HepG2 (cell line): ENCODE results near the gene PRKD2. TPM values are rescaled to one million over a fixed set of nuclear protein-coding genes. Genes with fewer than 3 reads are reported as not detected.

Experiments
- AHDC1 ChIP-seq: sonication (generic); formaldehyde crosslinking; IDR thresholded peaks from 2 replicates; pipeline ENCODE4 v1.5.1; 2020; ENCODE audit warnings: mild to moderate bottlenecking, missing genetic modification reagents, borderline replicate concordance
- CREM ChIP-seq, 2 experiments: sonication (generic) in 1 of 2; formaldehyde crosslinking in 1 of 2; IDR thresholded peaks; 2 replicates each; pipeline versions ENCODE4 v1.4.0 to v1.6.1; 2016 to 2020; ENCODE audit warnings: antibody characterized with exemption in 1 of 2, mild to moderate bottlenecking in 1 of 2, missing genetic modification reagents in 1 of 2
- GATAD1 ChIP-seq: IDR thresholded peaks from 2 replicates; pipeline ENCODE4 v1.6.1; 2016; ENCODE audit warnings: missing genetic modification reagents, missing compliant biosample characterization
- KIAA2018 ChIP-seq: sonication (generic); formaldehyde crosslinking; IDR thresholded peaks from 2 replicates; pipeline ENCODE4 v1.5.0; 2020; ENCODE audit warnings: mild to moderate bottlenecking, missing genetic modification reagents, borderline replicate concordance
- LCORL ChIP-seq, 2 experiments: fragments of 450-650 bp in 1 of 2; sonication (generic) in 1 of 2; formaldehyde crosslinking in 1 of 2; IDR thresholded peaks; 2 replicates each; pipeline versions ENCODE4 v1.5.0 to v1.6.1; 2017 to 2020; ENCODE audit warnings: antibody characterized with exemption in 1 of 2, missing genetic modification reagents in 1 of 2
- MYNN ChIP-seq: sonication (generic); formaldehyde crosslinking; IDR thresholded peaks from 2 replicates; pipeline ENCODE4 v1.4.0; 2020; ENCODE audit warnings: mild to moderate bottlenecking, low read depth, missing genetic modification reagents
- TFE3 ChIP-seq: IDR thresholded peaks from 2 replicates; pipeline ENCODE4 v1.6.1; 2016
- ZBTB3 ChIP-seq: sonication (generic); formaldehyde crosslinking; IDR thresholded peaks from 2 replicates; pipeline ENCODE4 v1.4.0; 2020; ENCODE audit warnings: low read depth, mild to moderate bottlenecking, moderate library complexity, missing genetic modification reagents, borderline replicate concordance
- ZNF550 ChIP-seq: sonication (generic); formaldehyde crosslinking; IDR thresholded peaks from 2 replicates; pipeline ENCODE4 v1.4.0; 2020; ENCODE audit warnings: mild to moderate bottlenecking, missing genetic modification reagents, borderline replicate concordance
- ZNF850 ChIP-seq: sonication (generic); formaldehyde crosslinking; conservative IDR thresholded peaks from 2 replicates; pipeline ENCODE4 v1.9.0; 2021; ENCODE audit warnings: mild to moderate bottlenecking, missing genetic modification reagents
- ZSCAN30 ChIP-seq: sonication (generic); formaldehyde crosslinking; IDR thresholded peaks from 2 replicates; pipeline ENCODE4 v1.5.0; 2020; ENCODE audit warnings: mild to moderate bottlenecking, missing genetic modification reagents
- polyA plus RNA-seq, 8 experiments: library from polyadenylated mRNA; depleted of rRNA in 3 of 8; stranded (reverse) in 7 of 8; unstranded in 1 of 8; fragments of >200 nt; fragmentation: Illumina TruSeq in 4 of 8; extraction: Trizol in 4 of 8; gene quantifications; 2 replicates each; pipeline versions ENCODE4 v1.2.1 to v1.2.3, GENCODE V29; 2011 to 2016; ENCODE audit warnings: low read depth in 4 of 8, missing spikeins in 1 of 8, mixed read lengths in 1 of 8; ENCODE audit not compliant: insufficient read depth in 1 of 8
- total RNA-seq, 5 experiments: library from RNA; depleted of rRNA; stranded (reverse); fragments of >200 nt; fragmentation: Illumina TruSeq; extraction: Trizol; gene quantifications; 2 replicates each; pipeline ENCODE4 v1.2.3, GENCODE V29; 2016; ENCODE audit warnings: low read depth in 1 of 5

PRKD2 gene
- total and polyA plus RNA-seq, 2 of the 13 experiments (the other 11 are each of a cell fraction or from before 2014, with no cell fraction given), result 6.7 to 7.3 TPM

GRCh38 chr19:46761418-46761831 is 44.5 kb upstream of the PRKD2 start (continued):
- TF ChIP-seq ZBTB3 (CRISPR knock-in tag), result no peak
- TF ChIP-seq ZNF550 (CRISPR knock-in tag), result no peak
- TF ChIP-seq KIAA2018 (CRISPR knock-in tag), result no peak
- no peak for TF ChIP-seq GATAD1 (CRISPR knock-in tag)
- no peak for TF ChIP-seq MYNN (CRISPR knock-in tag)
- no peak for TF ChIP-seq ZNF850
- TF ChIP-seq AHDC1 (CRISPR knock-in tag), result no peak
- TF ChIP-seq CREM (IDR thresholded peaks at IDR 0.05), result no peak
- TF ChIP-seq CREM (CRISPR knock-in tag; IDR thresholded peaks at IDR 0.05), result no peak
- TF ChIP-seq TFE3 (CRISPR knock-in tag), result peak; percentile 87
- TF ChIP-seq ZSCAN30 (CRISPR knock-in tag), result no peak
- no peak for TF ChIP-seq LCORL (IDR thresholded peaks at IDR 0.05)
- TF ChIP-seq LCORL (CRISPR knock-in tag; IDR thresholded peaks at IDR 0.05), result 0 out of 2 replicates have a peak, but pooled peaks have one; percentile 59
